Astrocyte (in vitro differentiated cells and primary cell): Measurements from ENCODE around the gene UBP1. TPM values are rescaled to one million over a fixed set of nuclear protein-coding genes. Genes with fewer than 3 reads are reported as not detected.
A peak's percentile ranks its signal among the peaks of the same experiment; 100 is the strongest.

ENCODE experiments used
- DNase-seq: peaks from one replicate; pipeline ENCODE4 v3.0.0-alpha.2; 2010; ENCODE audit warnings: low read depth
- FAIRE-seq: peaks from 2 replicates; lab custom pipeline; 2011; peaks lifted over from hg19 to GRCh38; lab: Jason Lieb, UNC
- H2AFZ ChIP-seq: 2 replicates; pipeline ENCODE4 v1.6.0; 2012; ENCODE audit warnings: low read depth, low read length, inconsistent platforms
- H3K27ac ChIP-seq: 2 replicates; pipeline ENCODE4 v1.5.1; 2011; ENCODE audit warnings: low read depth, low read length, inconsistent platforms
- H3K27me3 ChIP-seq: 2 replicates; pipeline ENCODE4 v1.6.0; 2011; ENCODE audit warnings: low read length, inconsistent platforms; ENCODE audit not compliant: insufficient read depth
- H3K36me3 ChIP-seq: 2 replicates; pipeline ENCODE4 v1.5.1; 2011; ENCODE audit warnings: low read length, inconsistent platforms; ENCODE audit not compliant: insufficient read depth
- H3K4me1 ChIP-seq: 2 replicates; pipeline ENCODE4 v1.5.1; 2011; ENCODE audit warnings: low read length, inconsistent platforms; ENCODE audit not compliant: insufficient read depth
- H3K4me2 ChIP-seq: 2 replicates; pipeline ENCODE4 v1.6.0; 2012; ENCODE audit warnings: low read length, inconsistent platforms
- H3K4me3 ChIP-seq: 2 replicates; pipeline ENCODE4 v1.5.1; 2011; ENCODE audit warnings: low read depth, mild to moderate bottlenecking, low read length, inconsistent platforms; ENCODE audit not compliant: insufficient read depth
- H3K79me2 ChIP-seq: 2 replicates; pipeline ENCODE4 v1.6.0; 2012; ENCODE audit warnings: mild to moderate bottlenecking, low read length, inconsistent platforms; ENCODE audit not compliant: insufficient read depth
- H3K9ac ChIP-seq: 2 replicates; pipeline ENCODE4 v1.6.0; 2012; ENCODE audit warnings: mild to moderate bottlenecking, low read length, inconsistent platforms
- H3K9me3 ChIP-seq: 2 replicates; pipeline ENCODE4 v1.5.1; 2012; ENCODE audit warnings: low read depth, mild to moderate bottlenecking, low read length, inconsistent platforms; ENCODE audit not compliant: insufficient read depth
- H4K20me1 ChIP-seq: 2 replicates; pipeline ENCODE4 v1.6.0; 2012; ENCODE audit warnings: low read length, inconsistent platforms; ENCODE audit not compliant: insufficient read depth
- H3K27ac Mint-ChIP-seq: one replicate; pipeline ENCODE4 v1.8.0; 2021; ENCODE audit warnings: mild to moderate bottlenecking, mixed read lengths; ENCODE audit not compliant: unreplicated experiment
- H3K27me3 Mint-ChIP-seq: one replicate; pipeline ENCODE4 v1.8.0; 2021; ENCODE audit warnings: low read depth, mixed read lengths; ENCODE audit not compliant: unreplicated experiment
- H3K36me3 Mint-ChIP-seq: one replicate; pipeline ENCODE4 v1.8.0; 2021; ENCODE audit warnings: low read depth, mixed read lengths; ENCODE audit not compliant: unreplicated experiment
- H3K4me1 Mint-ChIP-seq: one replicate; pipeline ENCODE4 v1.8.0; 2021; ENCODE audit warnings: low read depth, mixed read lengths; ENCODE audit not compliant: unreplicated experiment
- H3K4me3 Mint-ChIP-seq: one replicate; pipeline ENCODE4 v1.8.0; 2021; ENCODE audit warnings: mild to moderate bottlenecking, moderate library complexity, mixed read lengths; ENCODE audit not compliant: unreplicated experiment
- H3K9me3 Mint-ChIP-seq: one replicate; pipeline ENCODE4 v1.8.0; 2021; ENCODE audit warnings: mild to moderate bottlenecking, mixed read lengths; ENCODE audit not compliant: unreplicated experiment
- CTCF ChIP-seq: IDR thresholded peaks from 2 replicates; pipeline ENCODE4 v1.5.1; 2011; ENCODE audit warnings: low read depth, mild to moderate bottlenecking, inconsistent platforms, low read length, moderate library complexity; ENCODE audit not compliant: insufficient read depth
- EZH2 ChIP-seq: IDR thresholded peaks from 2 replicates; pipeline ENCODE4 v1.6.1; 2012; ENCODE audit warnings: mild to moderate bottlenecking, low read length, inconsistent platforms; ENCODE audit not compliant: insufficient read depth
- total RNA-seq: library from RNA; stranded (reverse); gene quantifications from 2 replicates; pipeline ENCODE4 v1.2.1, GENCODE V29; 2021

The UBP1 gene
- total RNA-seq, 1 donor from 2014 or later = 79.3 TPM

- H3K4me1 Mint-ChIP-seq = peaks cover 8% of the 10 kb centered on the region
- Histone ChIP-seq H3K4me2 (no peak overlapping the region), H3K79me2 (no peaks in the 10 kb centered on the region), H3K4me3 (no peak overlapping the region), H4K20me1 (peaks cover 9% of the 10 kb centered on the region), H3K9me3 (no peaks in the 10 kb centered on the region), H2AFZ (no peak overlapping the region), H3K36me3 (peaks cover 6% of the 10 kb centered on the region), H3K9ac (no peak overlapping the region), H3K27ac (no peak overlapping the region), H3K27me3 (no peaks in the 10 kb centered on the region), H3K4me1 (no peaks in the 10 kb centered on the region)
- H3K27ac Mint-ChIP-seq = peak overlapping the region; percentile 34
- no peaks in the 10 kb centered on the region for H3K27me3 Mint-ChIP-seq
- FAIRE-seq = no peak
- DNase-seq = peak; percentile 53
- H3K9me3 Mint-ChIP-seq = no peaks in the 10 kb centered on the region
- peaks cover 22% of the 10 kb centered on the region for H3K36me3 Mint-ChIP-seq
- no peak overlapping the region for H3K4me3 Mint-ChIP-seq
- TF ChIP-seq EZH2 (no peak), CTCF (no peak)
These were observed 62.3 kb downstream of the UBP1 start for GRCh38 chr3:33377931-33378330.

- peaks cover 10% of the 10 kb centered on the region for H3K4me1 Mint-ChIP-seq
- no peaks in the 10 kb centered on the region for H3K9me3 Mint-ChIP-seq
- no peaks in the 10 kb centered on the region for H3K27me3 Mint-ChIP-seq
- Histone ChIP-seq H4K20me1 (peaks cover 9% of the 10 kb centered on the region), H3K4me1 (peaks cover 3% of the 10 kb centered on the region), H3K36me3 (peaks cover 6% of the 10 kb centered on the region), H3K27me3 (no peaks in the 10 kb centered on the region), H3K4me2 (no peak overlapping the region), H2AFZ (no peak overlapping the region), H3K9ac (no peak overlapping the region), H3K27ac (no peak overlapping the region), H3K79me2 (no peaks in the 10 kb centered on the region), H3K4me3 (no peak overlapping the region), H3K9me3 (no peaks in the 10 kb centered on the region)
- H3K36me3 Mint-ChIP-seq = peaks cover 22% of the 10 kb centered on the region
- H3K27ac Mint-ChIP-seq = peak overlapping the region; percentile 26
- FAIRE-seq = no peak
- no peak overlapping the region for H3K4me3 Mint-ChIP-seq
- TF ChIP-seq EZH2 (no peak), CTCF (no peak)
- no peak for DNase-seq
These were observed 62.7 kb downstream of the UBP1 start for GRCh38 chr3:33377489-33377888.

GRCh38 chr3:33373082-33373437, 67.1 kb downstream of the UBP1 start:
- no peaks in the 10 kb centered on the region for H3K27me3 Mint-ChIP-seq

More at GRCh38 chr3:33373082-33373437, 67.1 kb downstream of the UBP1 start:
- FAIRE-seq (no peak), DNase-seq (no peak)
- Histone ChIP-seq H3K4me2 (peak overlapping the region; percentile 73), H3K9ac (no peak overlapping the region), H3K36me3 (peaks cover 6% of the 10 kb centered on the region), H3K4me3 (no peak overlapping the region), H3K4me1 (peaks cover 6% of the 10 kb centered on the region), H4K20me1 (peaks cover 9% of the 10 kb centered on the region), H3K9me3 (no peaks in the 10 kb centered on the region), H2AFZ (no peak overlapping the region), H3K79me2 (no peaks in the 10 kb centered on the region), H3K27ac (no peak overlapping the region), H3K27me3 (no peaks in the 10 kb centered on the region)
- peaks cover 1% of the 10 kb centered on the region for H3K9me3 Mint-ChIP-seq
- H3K27ac Mint-ChIP-seq = no peak overlapping the region
- H3K36me3 Mint-ChIP-seq = peaks cover 17% of the 10 kb centered on the region
- peaks cover 12% of the 10 kb centered on the region for H3K4me1 Mint-ChIP-seq
- no peak for TF ChIP-seq CTCF
- no peak for TF ChIP-seq EZH2
- H3K4me3 Mint-ChIP-seq = no peak overlapping the region
